H1 (cell line): Measurements from ENCODE around the gene MINDY1. TPM values are rescaled to one million over a fixed set of nuclear protein-coding genes. Genes with fewer than 3 reads are reported as not detected.

Experiments used
- CTCF ChIA-PET: fragments of 300-600 bp; sonication (Branson Sonifier 250); formaldehyde crosslinking; loops from one replicate; lab custom pipeline; 2021; ENCODE audit not compliant: partially characterized antibody; lab: Charles Lee
- POLR2A ChIA-PET: fragments of 300-600 bp; sonication (Branson Sonifier 250); formaldehyde crosslinking; loops from one replicate; lab custom pipeline; 2021; ENCODE audit warnings: inconsistent platforms; ENCODE audit not compliant: partially characterized antibody; lab: Charles Lee
- DNase-seq, 2 experiments: peaks; one replicate each; pipeline versions ENCODE4 v3.0.0 to v3.0.0-alpha.2; 2010 to 2022; ENCODE audit warnings: low spot score in 2 of 2, low read depth in 1 of 2, mixed read lengths in 1 of 2
- FAIRE-seq: peaks from 2 replicates; lab custom pipeline; 2011; peaks lifted over from hg19 to GRCh38; lab: Jason Lieb, UNC
- H2AFZ ChIP-seq: 2 replicates; pipeline ENCODE4 v1.8.1; 2012; ENCODE audit warnings: low read length, inconsistent platforms
- H2AK5ac ChIP-seq: 2 replicates; pipeline ENCODE4 v1.6.1; 2013; ENCODE audit warnings: low read depth, low read length
- H2BK120ac ChIP-seq: replicated peaks from 2 replicates; pipeline ENCODE3; 2013; ENCODE audit warnings: low read depth, low read length, inconsistent platforms
- H2BK12ac ChIP-seq: 2 replicates; pipeline ENCODE4 v1.6.1; 2013; ENCODE audit warnings: low read depth, low read length
- H2BK15ac ChIP-seq: 2 replicates; pipeline ENCODE4 v1.6.1; 2013; ENCODE audit warnings: low read length
- H2BK20ac ChIP-seq: 2 replicates; pipeline ENCODE4 v1.6.1; 2013; ENCODE audit warnings: low read length
- H2BK5ac ChIP-seq: 2 replicates; pipeline ENCODE4 v1.6.1; 2013; ENCODE audit warnings: low read depth, low read length
- H3K14ac ChIP-seq: 2 replicates; pipeline ENCODE4 v1.6.1; 2013; ENCODE audit warnings: inconsistent platforms; ENCODE audit not compliant: insufficient read length
- H3K18ac ChIP-seq: 2 replicates; pipeline ENCODE4 v1.6.1; 2013; ENCODE audit warnings: low read length; ENCODE audit errors: extremely low read depth
- H3K23ac ChIP-seq: 2 replicates; pipeline ENCODE4 v1.6.1; 2013; ENCODE audit warnings: inconsistent platforms; ENCODE audit not compliant: insufficient read length
- H3K23me2 ChIP-seq: 2 replicates; pipeline ENCODE4 v1.6.1; 2013; ENCODE audit warnings: low read depth, low read length
- H3K27ac ChIP-seq: 2 replicates; pipeline ENCODE4 v1.6.1; 2011; ENCODE audit warnings: low read depth, low read length, inconsistent platforms
- H3K27me3 ChIP-seq, 4 experiments: replicated peaks in 1 of 4; 1 replicate in 1 of 4; 2 replicates in 3 of 4; pipeline versions ENCODE4 v1.6.1 to v1.8.1; 2011 to 2013; ENCODE audit warnings: low read length in 3 of 4, mild to moderate bottlenecking in 3 of 4, inconsistent platforms in 2 of 4, mixed read lengths in 2 of 4, moderate library complexity in 1 of 4; ENCODE audit not compliant: control insufficient read depth in 3 of 4, insufficient read depth in 3 of 4; ENCODE audit errors: extremely low read depth in 1 of 4
- H3K36me3 ChIP-seq, 4 experiments: 2 replicates each; pipeline versions ENCODE4 v1.6.1 to v1.8.1; 2011 to 2013; ENCODE audit warnings: mild to moderate bottlenecking in 4 of 4, low read length in 3 of 4, moderate library complexity in 2 of 4, control low read depth in 1 of 4, inconsistent platforms in 1 of 4; ENCODE audit not compliant: insufficient read depth in 4 of 4, control insufficient read depth in 2 of 4
- H3K4ac ChIP-seq: replicated peaks from 2 replicates; pipeline ENCODE3; 2013; ENCODE audit warnings: low read length, low read depth, mixed read lengths, inconsistent platforms; ENCODE audit not compliant: insufficient read length
- H3K4me1 ChIP-seq, 4 experiments: replicated peaks in 1 of 4; 1 replicate in 1 of 4; 2 replicates in 3 of 4; pipeline versions ENCODE4 v1.6.1 to v1.8.1; 2011 to 2013; ENCODE audit warnings: low read length in 3 of 4, inconsistent platforms in 2 of 4, mixed read lengths in 1 of 4; ENCODE audit not compliant: insufficient read depth in 4 of 4, control insufficient read depth in 3 of 4
- H3K4me2 ChIP-seq, 2 experiments: 2 replicates each; pipeline versions ENCODE4 v1.6.1 to v1.8.1; 2011 to 2013; ENCODE audit warnings: low read depth in 2 of 2, low read length in 2 of 2, control low read depth in 1 of 2, inconsistent platforms in 1 of 2, mild to moderate bottlenecking in 1 of 2; ENCODE audit not compliant: insufficient read depth in 1 of 2
- H3K4me3 ChIP-seq, 4 experiments: fragments of 200-600, 300-600 bp in 1 of 4; sonication (generic), shearing (Covaris generic), sonication (Bioruptor Twin) in 1 of 4; 2 replicates each; pipeline versions ENCODE4 v1.5.1 to v1.8.1; 2011 to 2016; ENCODE audit warnings: low read length in 4 of 4, low read depth in 3 of 4, control low read depth in 2 of 4, inconsistent platforms in 2 of 4, mild to moderate bottlenecking in 2 of 4, mixed read lengths in 1 of 4, moderate library complexity in 1 of 4; ENCODE audit not compliant: insufficient read depth in 2 of 4; ENCODE audit errors: extremely low read depth in 1 of 4
- H3K56ac ChIP-seq: replicated peaks from 2 replicates; pipeline ENCODE3; 2013; ENCODE audit warnings: low read depth, mild to moderate bottlenecking, mixed read lengths, low read length, inconsistent platforms; ENCODE audit not compliant: insufficient read length
- H3K79me1 ChIP-seq: 2 replicates; pipeline ENCODE4 v1.6.1; 2013; ENCODE audit warnings: low read depth, low read length, control low read depth
- H3K79me2 ChIP-seq, 2 experiments: 2 replicates each; pipeline versions ENCODE4 v1.6.1 to v1.8.1; 2012 to 2013; ENCODE audit warnings: low read length in 2 of 2, mild to moderate bottlenecking in 2 of 2, inconsistent platforms in 1 of 2; ENCODE audit not compliant: insufficient read depth in 2 of 2, control insufficient read depth in 1 of 2
- H3K9ac ChIP-seq, 4 experiments: replicated peaks in 1 of 4; 1 replicate in 1 of 4; 2 replicates in 3 of 4; pipeline versions ENCODE4 v1.6.1 to v1.8.1; 2011 to 2013; ENCODE audit warnings: low read depth in 3 of 4, low read length in 3 of 4, control low read depth in 2 of 4, mild to moderate bottlenecking in 2 of 4, moderate library complexity in 2 of 4, inconsistent platforms in 1 of 4; ENCODE audit errors: extremely low read depth in 1 of 4
- H3K9me3 ChIP-seq, 2 experiments: 2 replicates each; pipeline versions ENCODE4 v1.6.1 to v1.8.1; 2012 to 2013; ENCODE audit warnings: mild to moderate bottlenecking in 2 of 2, moderate library complexity in 2 of 2, control low read depth in 1 of 2, inconsistent platforms in 1 of 2, low read depth in 1 of 2, low read length in 1 of 2, mixed read lengths in 1 of 2; ENCODE audit not compliant: insufficient read depth in 2 of 2
- H4K20me1 ChIP-seq, 2 experiments: replicated peaks in 1 of 2; 2 replicates each; pipeline versions ENCODE3 to v1.8.1; 2011 to 2013; ENCODE audit warnings: inconsistent platforms in 2 of 2, low read length in 2 of 2, mild to moderate bottlenecking in 1 of 2; ENCODE audit not compliant: insufficient read depth in 2 of 2, control insufficient read depth in 1 of 2
- H4K5ac ChIP-seq: 2 replicates; pipeline ENCODE4 v1.6.1; 2013; ENCODE audit warnings: low read length, low read depth, mixed read lengths, inconsistent platforms; ENCODE audit not compliant: insufficient read length
- H4K8ac ChIP-seq: 2 replicates; pipeline ENCODE4 v1.8.0; 2013; ENCODE audit warnings: mild to moderate bottlenecking, moderate library complexity, low read length, inconsistent platforms; ENCODE audit not compliant: insufficient read depth; ENCODE audit errors: extremely low read depth
- H4K91ac ChIP-seq: replicated peaks from 2 replicates; pipeline ENCODE3; 2013; ENCODE audit warnings: low read length, mixed read lengths, inconsistent platforms; ENCODE audit not compliant: insufficient read length
- POLR2A ChIP-seq, 2 experiments: IDR thresholded peaks; 1 replicate in 1 of 2; 2 replicates in 1 of 2; pipeline ENCODE4 v1.6.1; 2011; ENCODE audit warnings: low read depth in 2 of 2, low read length in 2 of 2, mild to moderate bottlenecking in 2 of 2; ENCODE audit errors: control extremely low read depth in 1 of 2
- TBP ChIP-seq: IDR thresholded peaks from 2 replicates; pipeline ENCODE4 v1.6.1; 2011; ENCODE audit warnings: low read depth, low read length, improper control_type of control experiment
- WGBS, 2 experiments: shearing (Covaris generic) in 1 of 2; methylation state at CpG; one replicate each; pipeline versions ENCODE4 v1.1.6 to v1.1.7; 2013 to 2015; ENCODE audit warnings: low lambda C conversion rate in 2 of 2, mixed read lengths in 2 of 2, inconsistent platforms in 1 of 2, low coverage in 1 of 2, missing lambda C conversion rate in 1 of 2; ENCODE audit not compliant: insufficient replicate concordance in 2 of 2, insufficient coverage in 1 of 2, insufficient read length in 1 of 2; ENCODE audit errors: extremely low coverage in 1 of 2, missing lambda C conversion rate in 1 of 2; 5-methylcytosine and 5-hydroxymethylcytosine counted together
- polyA plus RNA-seq, 7 experiments: library from polyadenylated mRNA; depleted of rRNA in 3 of 7; stranded (reverse) in 5 of 7; unstranded in 2 of 7; fragments of >200 nt in 5 of 7; fragments of 200-250 nt in 2 of 7; gene quantifications; 1 replicate in 5 of 7; 2 replicates in 1 of 7; 4 replicates in 1 of 7; pipeline versions ENCODE4 v1.2.1 to v1.2.3, GENCODE V29; 2011 to 2013; ENCODE audit warnings: missing spikeins in 2 of 7, mixed read lengths in 2 of 7
- total RNA-seq: library from RNA; stranded (reverse); fragmentation: NEBNext Ultra II Directional; extraction: Animal tissue kit (Norgen Biotek cat#: 25700); gene quantifications from 2 replicates; pipeline ENCODE4 v1.2.1, GENCODE V29; 2021

The MINDY1 gene
- total and polyA plus RNA-seq, 2 of the 8 experiments (the other 6 are each of a cell fraction or from before 2014, with no cell fraction given): 10.3 to 11.4 TPM

GRCh38 chr1:151050051-151050688 is 43.5 kb upstream of the MINDY1 start:
- Histone ChIP-seq H3K4me1 (peaks cover 0 to 7% (median 3%) of the 10 kb centered on the region in 4 experiments; a peak in 4 of 7 replicates), H4K8ac (no peak overlapping the region), H2AK5ac (no peak overlapping the region), H2BK120ac (no peak overlapping the region), H2BK20ac (no peak overlapping the region), H3K79me2 (no peaks in the 10 kb centered on the region), H2BK5ac (no peak overlapping the region), H3K4me2 (no peak overlapping the region; a peak in 1 of 4 replicates), H3K9me3 (no peaks in the 10 kb centered on the region), H2BK15ac (no peak overlapping the region), H4K5ac (no peak overlapping the region), H3K23ac (no peak overlapping the region), H3K9ac (no peak overlapping the region), H2AFZ (no peak overlapping the region), H3K27ac (no peak overlapping the region), H3K18ac (no peak overlapping the region), H4K91ac (no peak overlapping the region), H3K4ac (no peak overlapping the region), H3K36me3 (peaks cover 10 to 48% (median 27%) of the 10 kb centered on the region in 4 experiments), H3K14ac (no peak overlapping the region), H3K4me3 (no peak overlapping the region), H3K23me2 (peaks cover 8% of the 10 kb centered on the region; the same call in 1 of the 2 replicates), H3K79me1 (peaks cover under 1% of the 10 kb centered on the region; the same call in 1 of the 2 replicates), H3K56ac (no peak overlapping the region), H3K27me3 (no peaks in the 10 kb centered on the region), H4K20me1 (peaks cover 0 to 3% of the 10 kb centered on the region in 2 experiments), H2BK12ac (no peak overlapping the region)
- ChIA-PET POLR2A (interaction anchor here (0.5 to 7.7 kb wide), 10 partner anchors 9 to 700 kb away, joined by 3 to 107 read pairs (median 4); partner anchors contain the start of genes BNIPL, CDC42SE1 and MLLT11), CTCF (interaction anchor here (0.7 to 9.6 kb wide), 6 partner anchors 10 to 25 kb away, joined by 3 to 95 read pairs (median 6); partner anchors contain the start of genes BNIPL, CDC42SE1 and MLLT11)
- no peak for FAIRE-seq
- DNase-seq: no peak
- WGBS, 2 experiments: 91% methylated on average over 2 of the region's 2 CpGs; no CpG with 5 or more reads in 1 of the 2 experiments
- TF ChIP-seq POLR2A (IDR thresholded peaks at IDR 0.05; ENCODE audit: control extremely low read depth in 1 of 2, low read depth in 2 of 2, low read length in 2 of 2) (peak in 1 of 2 experiments; percentile 38; a peak in 1 of 3 replicates), TBP (no peak)
